Fibroblast of skin of right quadriceps (primary cell): ENCODE measurements around the gene ROMO1.

ENCODE experiments used
- DNase-seq: peaks from one replicate; pipeline ENCODE4 v3.0.0-alpha.2; 2013

Gene ROMO1

DNA sequence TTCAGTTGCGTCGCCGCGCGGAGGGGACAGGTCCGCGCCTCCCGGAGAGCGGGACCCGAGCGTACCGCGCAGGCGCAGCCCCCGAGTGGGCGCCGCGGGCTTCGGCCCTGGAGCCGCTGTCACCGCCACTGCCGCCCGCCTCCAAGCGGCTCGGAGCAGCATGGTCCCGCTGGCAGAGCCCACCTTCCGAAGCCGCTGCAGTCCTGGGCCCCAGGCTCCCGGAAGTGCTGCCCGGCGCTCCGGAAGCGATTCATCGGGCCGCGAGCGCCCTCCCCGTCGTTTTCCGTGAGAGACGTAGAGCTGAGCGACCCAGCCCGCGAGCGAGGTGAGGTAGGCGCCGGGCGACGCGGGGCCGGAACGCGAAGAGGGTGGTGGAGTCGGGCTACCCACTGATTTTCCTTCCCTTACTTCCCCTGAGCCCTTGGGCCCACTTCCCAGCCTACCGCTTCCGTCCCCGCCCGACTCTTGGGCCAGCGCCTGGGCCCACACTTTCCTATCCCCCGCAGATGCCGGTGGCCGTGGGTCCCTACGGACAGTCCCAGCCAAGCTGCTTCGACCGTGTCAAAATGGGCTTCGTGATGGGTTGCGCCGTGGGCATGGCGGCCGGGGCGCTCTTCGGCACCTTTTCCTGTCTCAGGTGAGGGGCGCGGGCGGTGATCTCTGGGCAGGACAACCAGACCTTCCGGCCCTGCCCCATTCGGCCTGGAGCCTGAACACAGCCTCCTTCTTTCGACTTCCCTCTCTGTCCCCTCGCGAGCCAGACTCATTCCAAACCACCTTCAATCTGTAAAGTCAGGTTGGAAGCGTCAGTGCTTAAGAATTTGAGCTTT lies at the start of gene ROMO1, which contains the start of gene NFS1:
Gene ROMO1, plus strand, starts transcription at position 279 of the 830 bp plus-strand sequence. Its CDS starts 228 bp downstream, at position 507.
Gene NFS1, minus strand, starts transcription at position 226 of the 830 bp plus-strand sequence. Its CDS starts 64 bp downstream, at position 162.
- peak; percentile 81 for DNase-seq

DNA sequence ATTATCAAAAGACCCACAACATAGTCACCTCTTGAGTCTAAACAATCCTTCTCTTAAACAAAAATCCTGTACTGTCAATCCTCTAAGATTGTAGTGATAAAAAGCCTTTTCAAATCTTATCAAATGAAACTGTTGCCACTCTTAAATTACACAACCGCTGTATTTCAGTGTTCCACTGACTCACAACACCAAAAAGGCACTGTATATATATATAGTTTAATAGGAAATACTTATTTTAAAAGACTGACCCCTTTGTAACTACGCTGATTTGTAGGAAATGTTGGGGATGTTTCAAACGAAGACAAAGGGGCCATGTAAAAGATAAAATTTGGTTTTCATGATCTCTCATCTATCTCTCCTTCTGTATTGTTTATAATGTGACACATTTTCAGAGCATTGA lies 48.6 kb upstream of the ROMO1 start:
- no peak for DNase-seq

- no peak for DNase-seq
These were observed 47.2 kb upstream of the ROMO1 start for GRCh38 chr20:35651958-35652357.

GRCh38 chr20:35652641-35653429 lies 46.4 kb upstream of the ROMO1 start:
- no peak for DNase-seq

DNA sequence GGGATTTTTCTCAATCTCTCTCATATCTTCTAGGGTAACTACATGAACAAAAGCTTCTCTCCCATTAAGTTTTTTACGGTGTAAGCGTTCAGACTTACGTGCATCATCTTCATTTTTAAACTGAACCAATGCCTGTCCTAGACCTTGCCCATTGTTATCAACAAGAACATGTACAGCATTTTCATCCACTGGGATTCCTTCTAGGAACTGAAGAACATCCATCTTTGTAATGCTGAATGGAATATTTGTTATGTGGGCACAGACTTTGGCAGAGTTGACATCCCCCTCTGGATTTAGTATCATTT lies 45.8 kb upstream of the ROMO1 start:
- DNase-seq = no peak

DNA sequence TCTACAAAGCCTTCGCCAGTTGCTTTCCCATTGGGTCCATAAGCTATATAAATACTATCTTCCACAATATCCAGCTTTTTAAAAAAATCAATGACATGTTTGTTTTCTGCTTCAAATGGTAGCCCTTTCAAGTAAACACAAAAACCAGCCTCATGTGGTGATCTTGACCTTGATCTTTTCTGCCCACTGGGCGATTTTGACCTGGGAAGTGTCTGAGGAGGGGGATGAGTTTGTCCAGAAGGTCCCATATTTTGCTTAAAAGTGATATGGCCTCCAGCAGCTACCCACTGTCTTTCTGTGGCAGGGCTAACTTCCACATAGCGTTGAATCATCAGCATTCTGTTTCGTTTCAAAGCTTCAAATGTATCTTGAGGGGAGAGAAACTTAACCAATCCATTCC lies 45.3 kb upstream of the ROMO1 start:
- no peak for DNase-seq

- DNase-seq = no peak
These were observed 44.8 kb upstream of the ROMO1 start for GRCh38 chr20:35654415-35654814.

DNA sequence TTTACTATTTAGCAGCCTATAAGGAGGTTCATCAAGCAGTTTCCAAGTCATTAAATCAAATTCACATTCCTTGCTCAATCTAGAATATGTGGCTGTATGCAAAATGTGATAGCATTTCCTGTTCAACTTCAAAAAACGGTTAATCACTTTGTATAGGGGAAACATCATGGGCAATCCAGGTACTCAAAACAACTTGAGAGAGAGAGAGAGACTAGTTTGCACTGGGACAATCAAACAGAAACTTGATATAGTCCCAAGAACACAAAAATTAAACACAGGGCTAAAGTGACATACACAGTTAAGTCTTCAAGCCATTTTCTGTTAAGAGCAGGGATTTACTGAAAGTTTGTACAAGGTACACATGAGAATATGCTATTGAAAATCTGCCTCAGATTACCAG lies 41.9 kb upstream of the ROMO1 start:
- no peak for DNase-seq

- DNase-seq = no peak
These were observed 38.9 kb upstream of the ROMO1 start for GRCh38 chr20:35660122-35660937.

- peak; percentile 10 for DNase-seq
These were observed 38.2 kb upstream of the ROMO1 start for GRCh38 chr20:35661053-35661452.

- DNase-seq = no peak
These were observed 37.3 kb upstream of the ROMO1 start for GRCh38 chr20:35661908-35662307.

- no peak for DNase-seq
These were observed 36.7 kb upstream of the ROMO1 start for GRCh38 chr20:35662551-35662950.

DNA sequence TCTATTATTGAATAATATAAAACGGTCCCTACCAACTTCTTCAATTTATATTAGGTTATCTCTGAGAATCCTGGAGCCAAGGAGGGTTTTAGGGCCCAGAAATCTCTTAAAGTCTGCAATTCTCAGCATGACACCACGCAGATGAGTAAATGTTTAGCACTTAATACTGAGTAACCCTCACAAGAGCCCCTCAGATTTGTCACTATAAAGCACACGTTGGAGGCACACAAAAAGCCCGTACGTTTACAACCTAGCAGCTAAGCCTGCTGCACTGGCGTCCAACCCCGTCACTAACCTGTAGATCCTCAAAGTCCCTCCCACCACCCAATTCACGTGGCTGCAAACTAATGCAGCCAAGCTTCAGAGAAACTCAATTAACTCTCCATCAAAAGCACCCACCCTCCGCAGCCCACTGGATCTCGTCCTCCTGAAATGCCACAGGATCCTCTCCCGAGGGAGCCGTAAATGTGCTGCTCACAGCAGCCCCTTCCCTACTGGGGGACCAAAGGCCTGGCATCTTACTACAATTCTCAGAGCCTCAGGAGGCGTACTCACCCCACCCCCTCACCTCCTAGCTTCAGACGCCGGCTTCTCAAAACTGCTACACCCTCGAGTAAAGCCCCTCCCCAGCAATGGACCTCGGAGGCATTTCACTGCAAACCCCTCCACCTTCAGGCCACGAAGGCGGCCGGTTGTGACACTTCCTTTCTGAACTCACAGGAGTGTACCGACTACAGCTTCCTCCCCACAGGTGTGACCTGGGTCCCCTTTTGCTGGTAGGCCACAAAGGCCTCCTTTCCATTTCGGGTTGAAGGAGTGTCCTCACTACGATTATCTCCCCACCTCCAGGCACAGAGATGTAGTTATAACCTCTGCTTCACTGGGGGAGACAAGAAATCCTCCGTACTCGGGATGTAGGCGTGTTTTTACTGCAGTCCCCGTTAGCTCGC lies 35.4 kb upstream of the ROMO1 start:
- peak; percentile 34 for DNase-seq

- DNase-seq = peak; percentile 92
These were observed 34.6 kb upstream of the ROMO1 start, which contains the start of the genes CPNE1 and RBM12 for GRCh38 chr20:35664466-35665206. Gene CPNE1 (minus strand): TSS chr20:35664900. CDS start chr20:35632923, 31,977 bp downstream. Gene RBM12 (minus strand): TSS chr20:35664900. CDS start chr20:35655322, 9,578 bp downstream.

DNA sequence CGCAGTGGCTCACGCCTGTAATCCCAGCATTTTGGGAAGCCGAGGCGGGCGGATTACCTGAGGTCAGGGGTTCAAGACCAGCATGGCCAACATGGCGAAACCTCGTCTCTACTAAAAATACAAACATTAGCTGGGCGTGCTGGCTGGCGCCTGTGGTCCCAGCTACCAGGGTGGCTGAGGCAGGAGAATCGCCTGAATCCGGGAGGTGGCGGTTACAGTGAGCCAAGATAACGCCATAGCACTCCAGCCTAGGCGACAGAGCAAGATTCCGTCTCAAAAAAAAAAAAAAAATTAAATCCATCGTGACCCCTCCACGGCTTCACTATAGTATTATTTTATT lies 33.3 kb upstream of the ROMO1 start:
- DNase-seq = no peak

GRCh38 chr20:35669221-35669620 lies 30.0 kb upstream of the ROMO1 start:
- DNase-seq = no peak

DNA sequence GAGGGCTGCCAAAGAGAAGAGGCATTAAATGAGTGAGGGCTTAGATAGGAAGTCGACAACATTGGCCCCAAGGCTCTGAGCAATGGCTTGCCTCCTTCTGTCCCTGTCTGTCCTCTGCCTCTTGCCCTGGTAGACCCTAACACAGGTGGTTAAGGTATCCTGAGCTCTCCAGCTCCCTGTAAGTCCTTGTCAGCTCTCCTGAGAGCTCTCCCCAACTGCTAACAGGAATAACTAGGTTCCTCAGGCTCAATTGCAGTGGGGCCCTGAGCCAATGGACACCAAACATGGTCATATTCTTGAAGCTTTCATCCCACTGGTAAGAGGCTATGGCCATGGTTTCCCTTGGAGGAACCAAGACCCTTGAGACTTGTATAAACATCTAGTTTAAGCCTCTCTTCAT lies 29.5 kb upstream of the ROMO1 start:
- no peak for DNase-seq

DNA sequence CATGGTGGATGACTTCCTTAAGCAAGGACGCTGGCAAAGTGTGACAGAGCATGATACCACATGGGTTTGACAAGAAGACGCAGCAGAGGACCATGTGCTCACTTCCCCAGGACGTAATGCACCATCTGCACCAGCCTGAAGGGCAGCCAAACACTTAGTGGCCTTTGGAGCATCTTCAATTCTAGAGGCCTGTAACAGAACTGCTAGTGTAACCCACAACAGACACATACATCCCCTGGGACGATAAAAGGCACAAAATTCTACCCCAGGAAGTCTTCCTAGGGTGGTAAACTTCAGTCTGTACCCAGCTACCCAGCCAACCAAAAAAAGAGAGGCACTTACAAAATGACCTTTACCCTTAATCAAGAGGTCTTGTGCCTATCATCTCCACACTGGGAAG lies 25.3 kb upstream of the ROMO1 start:
- no peak for DNase-seq

GRCh38 chr20:35674921-35675320 lies 24.3 kb upstream of the ROMO1 start:
- no peak for DNase-seq

GRCh38 chr20:35680452-35681183 lies 18.6 kb upstream of the ROMO1 start:
- no peak for DNase-seq

GRCh38 chr20:35681960-35682359 lies 17.2 kb upstream of the ROMO1 start:
- no peak for DNase-seq
